B cell (primary cell): ENCODE data around the gene ZMIZ1. TPM values are rescaled to one million over a fixed set of nuclear protein-coding genes. Genes with fewer than 3 reads are reported as not detected.
A peak's percentile ranks its signal among the peaks of the same experiment; 100 is the strongest.

Source experiments
- ATAC-seq: fragments of 200-7000 bp; cut with Tn5 transposase; one replicate; pipeline ENCODE4 v1.10.0; 2021; ENCODE audit warnings: low read depth, mild to moderate bottlenecking, moderate number of reproducible peaks, moderate library complexity
- CTCF ChIA-PET: fragments of 350-600 bp; sonication (Branson Sonifier 250); formaldehyde crosslinking; loops from one replicate; lab custom pipeline; 2021; ENCODE audit warnings: antibody characterized with exemption, inconsistent platforms; lab: Charles Lee
- POLR2A ChIA-PET: fragments of 350-600 bp; sonication (Branson Sonifier 250); formaldehyde crosslinking; loops from one replicate; lab custom pipeline; 2021; ENCODE audit warnings: antibody characterized with exemption; lab: Charles Lee
- DNase-seq: peaks from one replicate; pipeline ENCODE4 v3.0.0; 2013
- H2AFZ ChIP-seq: 2 replicates; pipeline ENCODE4 v1.6.1; 2012; ENCODE audit warnings: mild to moderate bottlenecking, low read depth, low read length; ENCODE audit not compliant: insufficient read depth, poor library complexity, severe bottlenecking
- H3K27ac ChIP-seq, 2 donors: 1 replicate in 1 of 2; 2 replicates in 1 of 2; pipeline ENCODE4 v1.5.1; 2012 to 2013; ENCODE audit warnings: low read length in 2 of 2, mild to moderate bottlenecking in 2 of 2, moderate library complexity in 1 of 2
- H3K27me3 ChIP-seq, 4 experiments: fragments of 200-600 bp in 1 of 4; sonication (generic) in 1 of 4; replicated peaks in 1 of 4; 1 replicate in 2 of 4; 2 replicates in 2 of 4; pipeline versions ENCODE4 v1.6.1 to v1.7.0; 2013 to 2016; ENCODE audit warnings: low read length in 3 of 4, mild to moderate bottlenecking in 2 of 4, mixed read lengths in 1 of 4, moderate library complexity in 1 of 4; ENCODE audit not compliant: insufficient read depth in 4 of 4, control insufficient read depth in 3 of 4; ENCODE audit errors: control extremely low read depth in 1 of 4
- H3K36me3 ChIP-seq, 2 experiments: replicated peaks in 1 of 2; 1 replicate in 1 of 2; 2 replicates in 1 of 2; pipeline versions ENCODE4 v1.6.1 to v1.7.1; 2013; ENCODE audit warnings: low read length in 1 of 2; ENCODE audit not compliant: insufficient read depth in 2 of 2, control insufficient read depth in 1 of 2; ENCODE audit errors: control extremely low read depth in 1 of 2, extremely low read depth in 1 of 2
- H3K4me1 ChIP-seq, 2 donors: fragments of 200-600 bp in 1 of 2; sonication (generic) in 1 of 2; 1 replicate in 1 of 2; 2 replicates in 1 of 2; pipeline versions ENCODE4 v1.5.1 to v1.6.1; 2013 to 2017; ENCODE audit warnings: low read length in 2 of 2; ENCODE audit not compliant: control insufficient read depth in 2 of 2, insufficient read depth in 2 of 2
- H3K4me2 ChIP-seq: replicated peaks from 2 replicates; pipeline ENCODE3; 2012; ENCODE audit warnings: mild to moderate bottlenecking, low read depth, low read length; ENCODE audit not compliant: poor library complexity, severe bottlenecking
- H3K4me3 ChIP-seq, 5 experiments: fragments of 200-600 bp in 1 of 5; sonication (generic) in 1 of 5; 1 replicate in 3 of 5; 2 replicates in 2 of 5; pipeline versions ENCODE4 v1.5.1 to v1.7.0; 2011 to 2016; ENCODE audit warnings: low read length in 4 of 5, mild to moderate bottlenecking in 4 of 5, low read depth in 2 of 5, control low read depth in 1 of 5, moderate library complexity in 1 of 5; ENCODE audit not compliant: insufficient read depth in 1 of 5; ENCODE audit errors: control extremely low read depth in 1 of 5, extremely low read depth in 1 of 5
- H3K79me2 ChIP-seq: fragments of 200-600 bp; sonication (generic); one replicate; pipeline ENCODE4 v1.6.0; 2016; ENCODE audit warnings: low read length; ENCODE audit not compliant: control insufficient read depth, insufficient read depth
- H3K9ac ChIP-seq: fragments of 200-600 bp; sonication (generic); 2 replicates; pipeline ENCODE4 v1.6.1; 2017; ENCODE audit warnings: mild to moderate bottlenecking, low read length, moderate library complexity
- H3K9me3 ChIP-seq, 3 donors: one replicate each; pipeline versions ENCODE4 v1.6.1 to v1.7.1; 2013; ENCODE audit warnings: low read length in 2 of 3; ENCODE audit not compliant: control insufficient read depth in 2 of 3, insufficient read depth in 1 of 3; ENCODE audit errors: control extremely low read depth in 1 of 3
- H4K20me1 ChIP-seq: 2 replicates; pipeline ENCODE4 v1.6.0; 2012; ENCODE audit warnings: mild to moderate bottlenecking, low read length; ENCODE audit not compliant: insufficient read depth, control insufficient read depth, poor library complexity, severe bottlenecking
- H3K27ac Mint-ChIP-seq: one replicate; pipeline ENCODE4 v1.8.0; 2021; ENCODE audit warnings: mixed read lengths
- H3K27me3 Mint-ChIP-seq: one replicate; pipeline ENCODE4 v1.8.0; 2021; ENCODE audit warnings: mixed read lengths
- H3K4me1 Mint-ChIP-seq: one replicate; pipeline ENCODE4 v1.8.0; 2021; ENCODE audit warnings: mixed read lengths
- H3K4me3 Mint-ChIP-seq: one replicate; pipeline ENCODE4 v1.8.0; 2021; ENCODE audit warnings: mixed read lengths
- H3K9me3 Mint-ChIP-seq: one replicate; pipeline ENCODE4 v1.8.0; 2022; ENCODE audit warnings: mixed read lengths; ENCODE audit not compliant: insufficient read depth
- CTCF ChIP-seq: fragments of 200-600 bp; IDR thresholded peaks from one replicate; pipeline ENCODE4 v1.8.0; 2022; ENCODE audit warnings: antibody characterized with exemption, mild to moderate bottlenecking
- EZH2 ChIP-seq: IDR thresholded peaks from 2 replicates; pipeline ENCODE4 v1.6.1; 2012; ENCODE audit warnings: borderline replicate concordance, low read depth, mild to moderate bottlenecking, moderate library complexity, low read length; ENCODE audit not compliant: insufficient read depth, poor library complexity, severe bottlenecking
- WGBS: methylation state at CpG from one replicate; pipeline ENCODE4 v1.1.5; 2013; ENCODE audit warnings: missing lambda C conversion rate; ENCODE audit not compliant: insufficient coverage; 5-methylcytosine and 5-hydroxymethylcytosine counted together
- intact Hi-C: fragments of 100-400 bp; cut with micrococcal nuclease; formaldehyde crosslinking; loops from one replicate; pipeline ENCODE4 v1.10.0; 2022
- polyA plus RNA-seq: library from polyadenylated mRNA; depleted of rRNA; stranded (reverse); fragments of >200 nt; gene quantifications from 2 replicates; pipeline ENCODE4 v1.2.3, GENCODE V29; 2012
- total RNA-seq, 2 donors: library from RNA; stranded (reverse); fragments of 120-200 nt in 1 of 2; gene quantifications; 1 replicate in 1 of 2; 2 replicates in 1 of 2; pipeline versions ENCODE4 v1.2.3 to v1.2.4, GENCODE V29; 2013 to 2022

Gene ZMIZ1
- total and polyA plus RNA-seq, 2 donors (not counting 1 experiment from before 2014, with no cell fraction given) = 14.3 to 64.9 TPM

DNA sequence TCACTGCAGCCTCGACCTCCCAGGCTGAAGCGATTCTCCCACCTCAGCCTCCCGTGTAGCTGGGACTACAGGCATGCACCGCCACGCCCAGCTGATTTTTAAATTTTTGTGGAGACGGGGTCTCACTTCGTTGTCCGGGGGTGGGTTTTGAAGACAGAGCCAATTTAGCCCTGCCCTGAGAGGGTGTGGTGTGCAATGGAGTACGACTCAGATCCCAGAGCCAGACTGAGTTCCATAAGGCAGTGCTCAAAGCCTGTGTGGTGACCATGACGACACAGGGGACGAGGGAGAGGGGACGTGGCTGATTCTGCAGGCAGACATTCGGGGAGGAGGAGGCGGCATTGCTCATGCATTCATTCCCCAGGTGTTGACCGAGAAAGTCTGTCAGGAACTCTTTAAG, 72.1 kb downstream of the ZMIZ1 start:
- H3K4me3 ChIP-seq = no peak overlapping the region
- no peak overlapping the region for H3K9ac ChIP-seq
- H3K79me2 ChIP-seq = no peaks in the 10 kb centered on the region
- ChIA-PET POLR2A (no interaction called here), CTCF (no interaction called here)
- intact Hi-C loops = no loop called here
- ATAC-seq = no peak
- H3K9me3 Mint-ChIP-seq = no peaks in the 10 kb centered on the region
- WGBS = 94% methylated on average over 14 of the region's 15 CpGs
- no peaks in the 10 kb centered on the region for H3K36me3 ChIP-seq
- no peak for DNase-seq
- peaks cover 43% of the 10 kb centered on the region for H3K4me1 Mint-ChIP-seq
- H3K4me3 Mint-ChIP-seq = no peak overlapping the region
- TF ChIP-seq EZH2 = no peak
- TF ChIP-seq CTCF = no peak
- no peak overlapping the region for H2AFZ ChIP-seq
- peaks cover 0 to 2% (median 0%) of the 10 kb centered on the region in 3 donors for H3K9me3 ChIP-seq
- H3K27ac ChIP-seq = no peak overlapping the region
- peaks cover 45 to 60% of the 10 kb centered on the region in 2 donors for H3K4me1 ChIP-seq
- no peak overlapping the region for H3K27ac Mint-ChIP-seq
- peaks cover 32% of the 10 kb centered on the region for H3K27me3 Mint-ChIP-seq
- no peaks in the 10 kb centered on the region for H4K20me1 ChIP-seq
- no peak overlapping the region for H3K4me2 ChIP-seq
- H3K27me3 ChIP-seq = peaks cover 0 to 12% (median 3%) of the 10 kb centered on the region in 4 experiments

- Histone ChIP-seq H3K27ac (no peak overlapping the region), H3K4me3 (no peak overlapping the region), H3K4me1 (peaks cover 57 to 63% of the 10 kb centered on the region in 2 donors), H3K27me3 (peaks cover 0 to 13% (median 3%) of the 10 kb centered on the region in 4 experiments), H3K9ac (no peak overlapping the region), H3K9me3 (peaks cover 0 to 2% (median 0%) of the 10 kb centered on the region in 3 donors), H2AFZ (no peak overlapping the region), H4K20me1 (no peaks in the 10 kb centered on the region), H3K36me3 (no peaks in the 10 kb centered on the region), H3K79me2 (no peaks in the 10 kb centered on the region), H3K4me2 (no peak overlapping the region)
- Mint-ChIP-seq H3K27me3 (peaks cover 27% of the 10 kb centered on the region), H3K27ac (peak overlapping the region; percentile 43), H3K4me3 (no peak overlapping the region), H3K9me3 (no peaks in the 10 kb centered on the region), H3K4me1 (peaks cover 44% of the 10 kb centered on the region)
- DNase-seq (no peak), ATAC-seq (no peak)
- ChIA-PET POLR2A (no interaction called here), CTCF (interaction anchor here (0.6 to 1.1 kb wide), 2 partner anchors 10 to 916 kb away, joined by 3 to 4 read pairs; no protein-coding TSS in a partner anchor)
- WGBS = 91% methylated on average over 10 of the region's 10 CpGs
- TF ChIP-seq CTCF (no peak), EZH2 (no peak)
- intact Hi-C loops = no loop called here
Observed at GRCh38 chr10:79142064-79142491, 73.3 kb downstream of the ZMIZ1 start.
